22Rv1 (cell line): ENCODE measurements around the gene CEP295NL.

Experiments used
- ZFX ChIP-seq: fragments of 450-650 bp; IDR thresholded peaks from 2 replicates; pipeline ENCODE4 v1.6.1; 2017; ENCODE audit warnings: antibody characterized with exemption, borderline replicate concordance
- TF ChIP-seq, protein P1 (sequence below): fragments of 450-650 bp; IDR thresholded peaks from 2 replicates; pipeline ENCODE4 v1.5.1; 2017; ENCODE audit warnings: mild to moderate bottlenecking

DNA sequence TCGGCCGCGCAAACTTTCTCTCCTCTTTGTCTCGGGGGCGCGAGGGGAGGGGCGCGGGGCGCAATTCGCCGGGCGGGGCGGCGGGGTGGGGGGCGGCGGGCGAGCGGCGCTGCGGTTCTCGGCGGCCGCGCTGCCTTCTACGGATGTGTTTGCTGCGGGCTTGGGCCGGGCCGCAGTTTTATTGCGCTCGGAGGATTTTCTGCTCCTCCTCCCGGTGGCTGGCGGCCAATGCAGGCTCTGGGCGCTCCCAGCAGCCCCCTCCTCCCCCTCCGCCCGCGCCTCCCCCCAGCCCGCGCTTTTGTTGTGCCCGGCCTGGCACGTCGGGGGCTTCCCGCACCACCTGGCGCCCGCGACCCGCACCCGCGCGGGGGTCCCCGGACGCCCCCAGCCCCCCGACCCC lies 22.2 kb upstream of the CEP295NL start, which contains the start of gene TIMP2:
- no peak for TF ChIP-seq ZFX
- TF ChIP-seq, protein P1, sequence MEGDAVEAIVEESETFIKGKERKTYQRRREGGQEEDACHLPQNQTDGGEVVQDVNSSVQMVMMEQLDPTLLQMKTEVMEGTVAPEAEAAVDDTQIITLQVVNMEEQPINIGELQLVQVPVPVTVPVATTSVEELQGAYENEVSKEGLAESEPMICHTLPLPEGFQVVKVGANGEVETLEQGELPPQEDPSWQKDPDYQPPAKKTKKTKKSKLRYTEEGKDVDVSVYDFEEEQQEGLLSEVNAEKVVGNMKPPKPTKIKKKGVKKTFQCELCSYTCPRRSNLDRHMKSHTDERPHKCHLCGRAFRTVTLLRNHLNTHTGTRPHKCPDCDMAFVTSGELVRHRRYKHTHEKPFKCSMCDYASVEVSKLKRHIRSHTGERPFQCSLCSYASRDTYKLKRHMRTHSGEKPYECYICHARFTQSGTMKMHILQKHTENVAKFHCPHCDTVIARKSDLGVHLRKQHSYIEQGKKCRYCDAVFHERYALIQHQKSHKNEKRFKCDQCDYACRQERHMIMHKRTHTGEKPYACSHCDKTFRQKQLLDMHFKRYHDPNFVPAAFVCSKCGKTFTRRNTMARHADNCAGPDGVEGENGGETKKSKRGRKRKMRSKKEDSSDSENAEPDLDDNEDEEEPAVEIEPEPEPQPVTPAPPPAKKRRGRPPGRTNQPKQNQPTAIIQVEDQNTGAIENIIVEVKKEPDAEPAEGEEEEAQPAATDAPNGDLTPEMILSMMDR = no peak
